Hematopoietic multipotent progenitor cell treated with erythropoietin and hydrocortisone succinate and interleukin-3 and kit ligand, for 15 days (in vitro differentiated cells): ENCODE results near the gene C4orf50.
"Not testable (repeated sequence)": the region's sequence is repeated elsewhere in the genome, so short reads cannot be mapped to it uniquely, and the experiment has no call there.

Experiments used
- DNase-seq: peaks from one replicate; pipeline ENCODE4 v3.0.0-alpha.2; 2015; ENCODE audit warnings: low spot score

Gene C4orf50

GRCh38 chr4:6017030-6017429, 1.2 kb downstream of the C4orf50 start:
- no peak for DNase-seq

DNA sequence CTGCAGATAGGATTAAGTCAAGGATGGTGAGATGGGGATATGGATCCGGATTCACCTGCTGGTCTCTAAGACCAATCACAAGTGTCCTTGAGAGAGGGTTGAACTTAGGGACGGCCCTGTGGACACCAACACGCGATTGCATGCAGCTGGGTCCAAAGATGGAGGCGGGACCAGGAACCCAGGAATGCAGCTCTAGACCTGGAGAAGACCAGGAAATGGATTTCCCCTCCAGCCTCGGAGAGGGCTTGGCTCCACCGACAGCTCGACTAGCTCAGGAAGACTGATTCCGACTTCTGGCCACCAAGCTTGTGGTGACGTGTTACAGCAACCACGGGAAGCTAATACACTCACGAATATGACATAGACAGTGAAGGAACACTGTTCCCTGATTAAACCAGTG, 4.7 kb downstream of the C4orf50 start:
- no peak for DNase-seq

- DNase-seq, result no peak
These were observed 6.0 kb downstream of the C4orf50 start for GRCh38 chr4:6012200-6012599.

DNA sequence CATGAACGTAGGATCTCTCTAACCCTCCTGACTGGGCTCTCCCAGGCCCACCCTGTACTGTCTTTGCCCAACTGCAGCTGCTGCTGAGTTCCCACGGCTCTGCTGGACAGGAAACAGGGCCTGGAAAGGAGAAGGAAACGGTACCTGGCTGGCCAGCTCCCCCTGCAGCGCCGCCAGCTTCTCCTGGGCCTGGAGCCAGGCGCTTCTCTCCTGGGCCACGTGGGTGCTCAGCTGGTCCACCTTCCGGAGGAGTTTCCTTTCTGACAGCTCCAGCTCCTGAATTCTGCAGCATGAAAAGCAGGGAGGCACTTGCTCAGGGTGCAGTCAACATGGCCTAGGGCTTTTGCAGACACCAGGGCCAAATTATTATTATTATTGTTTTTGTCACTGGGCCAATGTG, 6.5 kb downstream of the C4orf50 start:
- no peak for DNase-seq

DNA sequence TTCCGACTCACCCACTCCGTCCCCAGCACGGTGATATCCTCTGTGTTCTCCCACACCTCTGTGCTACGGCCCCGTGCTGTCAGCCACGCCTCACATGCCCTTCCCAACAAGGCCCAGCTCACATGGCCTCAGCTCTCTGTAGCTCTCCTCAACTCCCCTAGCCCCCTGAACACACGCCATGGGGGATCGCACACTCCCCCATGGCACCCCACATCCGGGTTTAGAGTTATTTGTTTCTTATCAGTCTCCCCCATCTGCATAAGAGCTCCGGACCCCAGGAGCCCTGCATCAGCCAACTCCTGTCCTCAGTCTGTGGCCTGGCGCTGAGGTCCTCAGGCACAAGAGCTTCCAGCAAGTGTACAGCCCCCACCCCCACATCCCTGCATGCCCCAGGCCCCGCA, 7.0 kb downstream of the C4orf50 start:
- DNase-seq, result no peak

DNA sequence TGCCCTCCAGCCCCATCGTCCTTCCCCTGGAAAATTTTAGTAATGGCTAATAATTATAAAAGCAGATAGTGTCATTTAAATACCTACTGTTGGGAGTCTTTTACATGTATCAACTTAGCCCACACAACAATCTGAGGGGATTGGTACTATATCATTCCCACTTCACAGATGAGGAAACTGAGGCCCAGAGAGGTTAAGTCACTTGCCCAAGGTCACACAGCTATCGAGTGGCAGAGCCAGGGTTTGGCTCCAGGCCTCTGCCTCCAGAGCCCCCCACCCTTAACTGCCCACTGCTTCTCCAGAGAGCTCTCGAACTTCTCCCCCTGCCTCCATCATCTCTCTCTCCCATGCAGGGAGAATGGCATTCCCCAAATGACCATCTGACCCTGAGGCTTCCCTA, 7.4 kb downstream of the C4orf50 start:
- DNase-seq, result no peak

GRCh38 chr4:6009452-6009851, 8.8 kb downstream of the C4orf50 start:
- DNase-seq, result no peak

- no peak for DNase-seq
These were observed 9.4 kb downstream of the C4orf50 start for GRCh38 chr4:6008766-6009385.

- DNase-seq, result no peak
These were observed 10.1 kb downstream of the C4orf50 start for GRCh38 chr4:6008092-6008551.

- no peak for DNase-seq
These were observed 13.1 kb downstream of the C4orf50 start for GRCh38 chr4:6005175-6005574.

DNA sequence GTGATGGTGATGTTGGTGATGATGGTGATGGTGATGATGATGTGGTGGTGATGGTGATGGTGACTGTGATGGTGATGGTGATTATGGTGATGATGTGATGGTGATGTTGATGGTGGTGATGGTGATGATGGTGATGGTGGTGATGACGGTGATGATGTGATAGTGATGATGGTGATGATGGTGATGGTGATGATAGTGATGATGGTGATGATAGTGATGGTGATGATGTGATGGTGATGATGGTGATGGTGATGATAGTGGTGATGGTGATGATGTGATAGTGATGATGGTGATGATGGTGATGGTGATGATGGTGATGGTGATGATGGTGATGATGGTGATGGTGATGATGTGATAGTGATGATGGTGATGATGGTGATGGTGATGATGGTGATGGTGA, 14.7 kb downstream of the C4orf50 start:
- DNase-seq, result not testable (repeated sequence)

DNA sequence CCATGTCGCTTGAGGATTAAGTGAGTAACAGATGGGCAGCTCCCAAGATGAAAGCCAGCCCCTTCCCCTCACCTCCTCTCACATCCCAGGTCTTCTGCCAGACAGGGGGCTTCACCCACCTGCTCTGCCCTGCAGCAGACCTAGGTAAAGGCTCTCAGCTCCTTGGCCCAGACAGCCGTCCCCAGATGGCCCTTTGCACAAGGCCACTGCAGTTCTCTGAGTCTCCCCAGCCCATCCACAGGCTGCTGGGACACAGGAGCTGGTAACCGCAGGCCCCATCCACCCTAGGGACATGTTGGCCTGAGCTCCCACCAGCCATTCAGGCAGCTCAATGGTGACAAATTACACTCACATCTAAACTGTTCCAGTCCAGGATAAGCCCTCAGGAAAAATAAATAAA, 15.3 kb downstream of the C4orf50 start:
- DNase-seq, result no peak

DNA sequence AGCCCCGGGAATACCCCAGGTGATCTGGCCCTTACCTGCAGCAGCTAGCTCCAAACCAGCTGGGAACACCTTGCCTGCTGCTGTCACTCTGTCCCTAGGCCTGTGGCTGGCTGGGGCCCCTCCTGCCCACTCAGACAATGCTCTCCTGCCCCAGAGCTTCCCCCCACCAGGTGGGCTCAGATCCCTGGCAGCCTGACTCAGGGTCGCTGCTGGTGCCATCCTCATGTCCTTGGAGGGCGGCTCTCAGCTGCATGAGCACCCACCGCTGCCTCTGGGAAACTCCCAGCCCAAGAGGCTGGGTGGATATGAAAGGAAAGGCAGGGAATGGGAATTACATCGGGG, 15.8 kb downstream of the C4orf50 start:
- DNase-seq, result no peak

- no peak for DNase-seq
These were observed 16.3 kb downstream of the C4orf50 start for GRCh38 chr4:6001680-6002491.

DNA sequence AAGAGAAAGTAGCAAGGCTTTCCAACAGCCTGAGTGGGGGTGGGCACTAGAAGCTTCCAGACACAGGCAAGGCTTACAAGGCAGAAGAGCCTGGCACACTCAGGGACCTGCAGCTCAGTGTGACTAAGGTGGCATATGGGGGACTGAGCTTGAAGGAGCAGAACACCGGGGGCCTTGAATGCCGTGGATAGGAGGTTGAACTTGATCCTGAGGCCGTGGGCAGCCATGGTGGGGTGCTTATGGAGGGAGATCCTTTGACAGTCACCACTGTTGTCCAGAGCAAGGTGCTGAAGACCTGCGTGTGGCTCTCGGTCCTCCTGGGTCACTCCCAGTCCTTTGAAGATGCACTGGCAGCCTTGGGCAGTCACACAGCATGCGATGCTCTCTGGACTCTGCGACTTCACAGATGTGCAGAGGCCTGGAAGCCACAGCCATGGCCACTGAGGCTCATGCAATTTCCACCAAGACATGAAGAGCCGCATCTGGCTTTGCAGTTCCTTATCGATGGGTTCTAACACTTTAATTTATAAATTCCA, 18.3 kb downstream of the C4orf50 start:
- no peak for DNase-seq

DNA sequence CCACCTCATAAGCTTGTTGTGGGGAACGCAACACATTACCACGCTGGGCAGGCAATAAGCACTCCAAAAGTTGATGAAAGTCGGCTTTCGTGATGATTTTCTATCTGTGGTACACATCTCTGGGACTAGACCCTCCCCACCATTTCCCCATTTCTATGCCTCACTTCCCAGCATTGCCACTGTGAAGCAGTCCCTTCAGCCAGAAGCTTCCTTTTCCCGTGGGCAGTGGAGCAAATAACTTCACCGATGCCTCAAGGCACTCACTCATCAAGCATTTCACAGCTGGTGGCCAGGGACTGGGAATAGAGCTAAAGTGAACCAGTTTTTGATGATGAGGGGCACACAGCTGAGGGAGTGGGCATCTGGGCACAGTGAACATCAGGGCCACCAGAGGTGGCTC, 18.9 kb downstream of the C4orf50 start:
- DNase-seq, result no peak

DNA sequence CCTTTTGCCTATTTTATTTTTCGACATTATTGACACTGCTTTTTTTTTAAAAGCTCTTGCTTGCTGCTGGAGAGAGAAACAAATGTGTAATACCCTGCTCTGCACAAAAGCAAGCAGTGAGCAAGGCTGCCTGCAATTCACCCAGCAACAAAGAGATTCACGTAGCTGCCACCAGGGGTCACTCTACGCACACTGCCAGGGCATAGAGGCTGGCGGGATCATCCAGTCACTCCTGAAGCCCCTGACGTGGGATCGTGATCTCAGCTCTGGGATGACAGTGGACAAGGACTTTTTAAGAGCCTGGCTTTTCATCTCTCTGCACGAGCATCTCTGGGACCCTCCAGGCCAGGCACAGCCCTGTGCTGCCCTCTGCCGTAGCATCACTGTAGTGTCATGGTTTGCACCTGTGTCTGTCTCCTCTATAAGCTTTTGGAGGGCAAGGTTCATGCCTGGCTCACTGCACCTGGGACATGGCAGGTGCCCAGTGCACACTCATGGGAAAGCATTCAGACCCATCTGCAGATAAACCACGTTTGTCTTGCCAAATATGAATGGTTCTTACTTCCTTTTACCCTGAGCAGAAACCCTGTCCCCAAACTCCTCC, 19.8 kb downstream of the C4orf50 start:
- DNase-seq, result peak; percentile 46

GRCh38 chr4:5996641-5997040, 21.6 kb downstream of the C4orf50 start:
- DNase-seq, result no peak

DNA sequence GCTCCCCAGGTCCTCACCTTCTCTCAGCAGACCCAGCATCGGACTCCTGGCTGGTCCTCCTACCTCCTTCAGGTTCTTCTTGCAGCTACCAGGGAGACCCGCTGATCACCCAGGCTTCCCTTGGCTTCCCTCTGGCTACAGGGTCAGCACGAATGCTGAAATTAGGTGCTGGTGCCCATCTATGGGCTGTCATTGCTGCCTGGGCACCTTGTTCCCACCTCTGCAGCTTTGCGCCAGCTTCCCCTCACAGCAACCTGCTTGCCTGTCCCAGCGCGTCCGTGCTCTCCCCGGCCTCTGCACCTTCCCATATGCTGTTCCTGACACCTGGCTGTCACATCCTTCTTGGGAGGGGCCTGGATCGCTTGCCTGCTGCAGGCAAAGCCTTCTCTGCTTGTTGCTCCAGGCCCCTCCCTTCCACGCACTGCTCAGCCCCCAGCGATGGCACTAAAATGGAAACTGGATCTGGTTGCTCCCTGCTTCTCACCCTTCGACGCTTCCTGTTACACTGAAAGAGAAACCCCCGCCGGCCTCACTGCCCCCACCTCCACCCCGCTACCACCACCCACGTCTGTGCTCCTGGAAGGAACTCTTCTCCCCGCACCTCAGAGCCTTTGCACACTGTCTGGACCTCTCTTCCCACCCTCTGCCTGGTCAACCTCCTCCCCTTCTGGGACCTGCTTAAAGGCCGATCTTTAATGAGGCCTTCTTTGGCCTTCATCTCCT, 22.2 kb downstream of the C4orf50 start:
- DNase-seq, result no peak

- DNase-seq, result no peak
These were observed 24.1 kb downstream of the C4orf50 start for GRCh38 chr4:5993876-5994811.

GRCh38 chr4:5993346-5993745, 24.9 kb downstream of the C4orf50 start:
- not testable (repeated sequence) for DNase-seq
